HG02885 (cell line): Measurements from ENCODE around the gene ASAH2.

Experiments
- ATAC-seq: cut with Tn5 transposase; IDR thresholded peaks from one replicate; pipeline ENCODE4 v1.9.1; 2021; ENCODE audit warnings: mild to moderate bottlenecking; ENCODE audit not compliant: unreplicated experiment, poor library complexity

ASAH2 gene

DNA sequence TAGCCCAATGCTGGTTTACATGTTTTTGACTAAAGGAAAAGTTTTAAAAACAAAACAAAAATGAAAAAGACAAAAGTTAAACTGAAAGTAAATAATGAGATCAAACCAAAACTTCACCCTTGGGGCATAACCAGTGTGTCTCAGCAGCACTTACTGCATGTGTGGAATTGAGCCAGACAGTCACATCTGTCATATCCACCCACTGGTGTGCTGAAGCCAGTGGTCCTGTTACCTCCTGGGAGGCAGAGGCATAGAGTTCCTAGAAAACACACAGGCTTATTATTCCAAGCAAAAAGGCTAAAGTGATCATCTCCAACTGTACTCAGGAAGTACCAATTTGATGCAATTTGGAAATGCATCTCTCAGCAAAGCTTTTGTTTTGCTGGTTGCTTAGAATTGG lies 40.4 kb downstream of the ASAH2 start:
- peak; percentile 64 for ATAC-seq
